NCI-H524 (cell line): ENCODE results near the gene HLA-DRA.

Experiments
- DNase-seq, 2 experiments: peaks; one replicate each; lab custom pipeline; 2025; lab: John Stamatoyannopoulos, UW

HLA-DRA gene

GRCh38 chr6:32475392-32476206, 35.9 kb downstream of the HLA-DRA start:
- DNase-seq, result no peak

GRCh38 chr6:32483968-32484613, 44.4 kb downstream of the HLA-DRA start:
- DNase-seq, result no peak

- DNase-seq, result no peak
These were observed 44.9 kb downstream of the HLA-DRA start for GRCh38 chr6:32484614-32484998.

GRCh38 chr6:32488083-32488482, 48.4 kb downstream of the HLA-DRA start:
- no peak for DNase-seq

GRCh38 chr6:32491700-32492099, 52.0 kb downstream of the HLA-DRA start:
- no peak for DNase-seq

- no peak for DNase-seq
These were observed 52.7 kb downstream of the HLA-DRA start for GRCh38 chr6:32492351-32492750.
